Gastroesophageal sphincter (tissue), 3 donors: ENCODE measurements around the gene RIMS4.

Experiments
- CTCF ChIP-seq, 4 experiments: fragments of 200-600 bp in 2 of 4; fragments of 450-650 bp in 2 of 4; sonication (generic) in 1 of 4; IDR thresholded peaks; one replicate each; pipeline ENCODE4 v1.5.1; 2017 to 2019; ENCODE audit warnings: antibody characterized with exemption in 4 of 4, mild to moderate bottlenecking in 2 of 4, moderate library complexity in 2 of 4
- POLR2AphosphoS5 ChIP-seq: sonication (generic); formaldehyde crosslinking; IDR thresholded peaks from one replicate; pipeline ENCODE4 v1.6.1; 2017; ENCODE audit warnings: antibody characterized with exemption

DNA sequence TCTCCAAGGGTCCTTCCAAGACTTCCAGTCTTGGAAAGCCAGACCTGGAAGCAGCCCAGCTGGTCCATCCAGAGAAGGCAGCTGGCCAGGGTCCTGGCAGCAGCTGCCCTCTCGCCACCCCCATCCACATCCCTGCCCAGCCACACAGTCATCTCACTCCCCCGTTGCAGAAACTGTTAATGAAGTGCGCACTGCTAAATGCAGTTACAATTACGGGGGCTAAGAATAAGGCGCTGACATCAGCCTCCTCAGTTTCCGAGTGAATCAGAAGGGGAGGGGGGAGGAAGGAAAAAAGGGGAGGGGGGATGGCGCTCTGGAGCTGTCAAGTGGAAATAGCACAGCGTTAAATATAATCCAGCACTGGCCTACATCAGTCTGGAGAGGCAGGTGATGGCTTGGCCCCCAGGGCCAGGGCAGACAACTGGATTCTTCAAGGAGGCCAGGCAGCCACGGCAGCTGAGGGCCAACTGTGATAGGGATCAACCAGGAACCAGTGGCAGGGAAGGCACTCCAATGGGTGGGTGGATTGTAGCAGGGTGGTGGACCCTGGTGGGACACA, 6.9 kb downstream of the RIMS4 start:
- TF ChIP-seq CTCF (IDR thresholded peaks at IDR 0.05) (no peak), POLR2AphosphoS5 (no peak)
